HEK293 (cell line): ENCODE results near the gene COL7A1.
"Not testable (repeated sequence)": the region's sequence is repeated elsewhere in the genome, so short reads cannot be mapped to it uniquely, and the experiment has no call there.

ENCODE experiments used
- SETDB1 ChIP-seq: IDR thresholded peaks from one replicate; pipeline ENCODE4 v1.6.1; 2017; ENCODE audit warnings: mild to moderate bottlenecking, low read length, moderate library complexity, mixed read lengths; ENCODE audit not compliant: insufficient read length
- ZNF510 ChIP-seq: fragments of 450-650 bp; formaldehyde crosslinking; IDR thresholded peaks from 2 replicates; pipeline ENCODE4 v1.5.1; 2018; ENCODE audit warnings: mild to moderate bottlenecking, missing genetic modification characterization, missing biosample characterization; ENCODE audit not compliant: insufficient replicate concordance
- ZNF548 ChIP-seq: fragments of 450-650 bp; formaldehyde crosslinking; IDR thresholded peaks from 2 replicates; pipeline ENCODE4 v1.5.1; 2016; ENCODE audit warnings: missing biosample characterization, missing genetic modification characterization
- ZNF704 ChIP-seq: fragments of 450-650 bp; formaldehyde crosslinking; IDR thresholded peaks from 2 replicates; pipeline ENCODE4 v1.5.1; 2016; ENCODE audit warnings: missing biosample characterization, missing genetic modification characterization
- ZNF785 ChIP-seq: fragments of 450-650 bp; formaldehyde crosslinking; IDR thresholded peaks from 2 replicates; pipeline ENCODE4 v1.5.1; 2016; ENCODE audit warnings: missing biosample characterization, missing genetic modification characterization
- ZNF830 ChIP-seq: fragments of 450-650 bp; IDR thresholded peaks from 2 replicates; pipeline ENCODE4 v1.5.0; 2018; ENCODE audit warnings: missing biosample characterization, missing genetic modification characterization, low read depth, mild to moderate bottlenecking, moderate library complexity
- TF ChIP-seq, protein P1 (sequence below): fragments of 450-650 bp; formaldehyde crosslinking; IDR thresholded peaks from 2 replicates; pipeline ENCODE4 v1.5.1; 2016; ENCODE audit warnings: missing biosample characterization, missing genetic modification characterization
- TF ChIP-seq, protein P2 (sequence below): fragments of 450-650 bp; formaldehyde crosslinking; IDR thresholded peaks from 2 replicates; pipeline ENCODE4 v1.5.1; 2016; ENCODE audit warnings: missing biosample characterization, missing genetic modification characterization
- TF ChIP-seq, protein P3 (sequence below): fragments of 450-650 bp; formaldehyde crosslinking; conservative IDR thresholded peaks from 2 replicates; pipeline ENCODE4 v1.5.1; 2016; ENCODE audit warnings: low read depth, missing biosample characterization, missing genetic modification characterization
- TF ChIP-seq, protein P4 (sequence below): fragments of 450-650 bp; IDR thresholded peaks from 2 replicates; pipeline ENCODE4 v1.5.1; 2018; ENCODE audit warnings: missing biosample characterization, mild to moderate bottlenecking, missing genetic modification characterization

DNA sequence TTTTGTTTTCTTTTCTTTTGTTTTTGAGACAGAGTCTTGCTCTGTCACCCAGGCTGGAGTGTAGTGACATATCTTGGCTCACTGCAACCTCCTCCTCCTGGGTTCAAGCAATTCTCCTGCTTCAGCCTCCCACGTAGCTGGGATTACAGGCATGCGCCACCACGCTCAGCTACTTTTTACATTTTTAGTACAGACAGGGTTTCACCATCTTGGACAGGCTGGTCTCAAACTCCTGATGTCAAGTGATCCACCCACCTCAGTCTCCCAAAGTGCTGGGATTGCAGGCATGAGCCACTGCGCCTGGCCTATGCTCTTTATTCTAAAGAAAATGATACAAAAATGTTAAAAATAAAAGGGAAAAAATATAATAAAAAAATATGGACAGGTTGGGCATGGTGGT, 64.4 kb downstream of the COL7A1 start:
- TF ChIP-seq ZNF704; ZNF830 (tag by site-specific recombination); ZNF510; ZNF785 (tag by site-specific recombination); SETDB1; ZNF548 (tag by site-specific recombination): not testable (repeated sequence)
- TF ChIP-seq, protein P1, sequence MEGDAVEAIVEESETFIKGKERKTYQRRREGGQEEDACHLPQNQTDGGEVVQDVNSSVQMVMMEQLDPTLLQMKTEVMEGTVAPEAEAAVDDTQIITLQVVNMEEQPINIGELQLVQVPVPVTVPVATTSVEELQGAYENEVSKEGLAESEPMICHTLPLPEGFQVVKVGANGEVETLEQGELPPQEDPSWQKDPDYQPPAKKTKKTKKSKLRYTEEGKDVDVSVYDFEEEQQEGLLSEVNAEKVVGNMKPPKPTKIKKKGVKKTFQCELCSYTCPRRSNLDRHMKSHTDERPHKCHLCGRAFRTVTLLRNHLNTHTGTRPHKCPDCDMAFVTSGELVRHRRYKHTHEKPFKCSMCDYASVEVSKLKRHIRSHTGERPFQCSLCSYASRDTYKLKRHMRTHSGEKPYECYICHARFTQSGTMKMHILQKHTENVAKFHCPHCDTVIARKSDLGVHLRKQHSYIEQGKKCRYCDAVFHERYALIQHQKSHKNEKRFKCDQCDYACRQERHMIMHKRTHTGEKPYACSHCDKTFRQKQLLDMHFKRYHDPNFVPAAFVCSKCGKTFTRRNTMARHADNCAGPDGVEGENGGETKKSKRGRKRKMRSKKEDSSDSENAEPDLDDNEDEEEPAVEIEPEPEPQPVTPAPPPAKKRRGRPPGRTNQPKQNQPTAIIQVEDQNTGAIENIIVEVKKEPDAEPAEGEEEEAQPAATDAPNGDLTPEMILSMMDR, result not testable (repeated sequence)
- TF ChIP-seq, protein P2, sequence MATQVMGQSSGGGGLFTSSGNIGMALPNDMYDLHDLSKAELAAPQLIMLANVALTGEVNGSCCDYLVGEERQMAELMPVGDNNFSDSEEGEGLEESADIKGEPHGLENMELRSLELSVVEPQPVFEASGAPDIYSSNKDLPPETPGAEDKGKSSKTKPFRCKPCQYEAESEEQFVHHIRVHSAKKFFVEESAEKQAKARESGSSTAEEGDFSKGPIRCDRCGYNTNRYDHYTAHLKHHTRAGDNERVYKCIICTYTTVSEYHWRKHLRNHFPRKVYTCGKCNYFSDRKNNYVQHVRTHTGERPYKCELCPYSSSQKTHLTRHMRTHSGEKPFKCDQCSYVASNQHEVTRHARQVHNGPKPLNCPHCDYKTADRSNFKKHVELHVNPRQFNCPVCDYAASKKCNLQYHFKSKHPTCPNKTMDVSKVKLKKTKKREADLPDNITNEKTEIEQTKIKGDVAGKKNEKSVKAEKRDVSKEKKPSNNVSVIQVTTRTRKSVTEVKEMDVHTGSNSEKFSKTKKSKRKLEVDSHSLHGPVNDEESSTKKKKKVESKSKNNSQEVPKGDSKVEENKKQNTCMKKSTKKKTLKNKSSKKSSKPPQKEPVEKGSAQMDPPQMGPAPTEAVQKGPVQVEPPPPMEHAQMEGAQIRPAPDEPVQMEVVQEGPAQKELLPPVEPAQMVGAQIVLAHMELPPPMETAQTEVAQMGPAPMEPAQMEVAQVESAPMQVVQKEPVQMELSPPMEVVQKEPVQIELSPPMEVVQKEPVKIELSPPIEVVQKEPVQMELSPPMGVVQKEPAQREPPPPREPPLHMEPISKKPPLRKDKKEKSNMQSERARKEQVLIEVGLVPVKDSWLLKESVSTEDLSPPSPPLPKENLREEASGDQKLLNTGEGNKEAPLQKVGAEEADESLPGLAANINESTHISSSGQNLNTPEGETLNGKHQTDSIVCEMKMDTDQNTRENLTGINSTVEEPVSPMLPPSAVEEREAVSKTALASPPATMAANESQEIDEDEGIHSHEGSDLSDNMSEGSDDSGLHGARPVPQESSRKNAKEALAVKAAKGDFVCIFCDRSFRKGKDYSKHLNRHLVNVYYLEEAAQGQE (tag by site-specific recombination), result not testable (repeated sequence)
- TF ChIP-seq, protein P3, sequence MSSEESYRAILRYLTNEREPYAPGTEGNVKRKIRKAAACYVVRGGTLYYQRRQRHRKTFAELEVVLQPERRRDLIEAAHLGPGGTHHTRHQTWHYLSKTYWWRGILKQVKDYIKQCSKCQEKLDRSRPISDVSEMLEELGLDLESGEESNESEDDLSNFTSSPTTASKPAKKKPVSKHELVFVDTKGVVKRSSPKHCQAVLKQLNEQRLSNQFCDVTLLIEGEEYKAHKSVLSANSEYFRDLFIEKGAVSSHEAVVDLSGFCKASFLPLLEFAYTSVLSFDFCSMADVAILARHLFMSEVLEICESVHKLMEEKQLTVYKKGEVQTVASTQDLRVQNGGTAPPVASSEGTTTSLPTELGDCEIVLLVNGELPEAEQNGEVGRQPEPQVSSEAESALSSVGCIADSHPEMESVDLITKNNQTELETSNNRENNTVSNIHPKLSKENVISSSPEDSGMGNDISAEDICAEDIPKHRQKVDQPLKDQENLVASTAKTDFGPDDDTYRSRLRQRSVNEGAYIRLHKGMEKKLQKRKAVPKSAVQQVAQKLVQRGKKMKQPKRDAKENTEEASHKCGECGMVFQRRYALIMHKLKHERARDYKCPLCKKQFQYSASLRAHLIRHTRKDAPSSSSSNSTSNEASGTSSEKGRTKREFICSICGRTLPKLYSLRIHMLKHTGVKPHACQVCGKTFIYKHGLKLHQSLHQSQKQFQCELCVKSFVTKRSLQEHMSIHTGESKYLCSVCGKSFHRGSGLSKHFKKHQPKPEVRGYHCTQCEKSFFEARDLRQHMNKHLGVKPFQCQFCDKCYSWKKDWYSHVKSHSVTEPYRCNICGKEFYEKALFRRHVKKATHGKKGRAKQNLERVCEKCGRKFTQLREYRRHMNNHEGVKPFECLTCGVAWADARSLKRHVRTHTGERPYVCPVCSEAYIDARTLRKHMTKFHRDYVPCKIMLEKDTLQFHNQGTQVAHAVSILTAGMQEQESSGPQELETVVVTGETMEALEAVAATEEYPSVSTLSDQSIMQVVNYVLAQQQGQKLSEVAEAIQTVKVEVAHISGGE (tag by site-specific recombination), result not testable (repeated sequence)
- TF ChIP-seq, protein P4, sequence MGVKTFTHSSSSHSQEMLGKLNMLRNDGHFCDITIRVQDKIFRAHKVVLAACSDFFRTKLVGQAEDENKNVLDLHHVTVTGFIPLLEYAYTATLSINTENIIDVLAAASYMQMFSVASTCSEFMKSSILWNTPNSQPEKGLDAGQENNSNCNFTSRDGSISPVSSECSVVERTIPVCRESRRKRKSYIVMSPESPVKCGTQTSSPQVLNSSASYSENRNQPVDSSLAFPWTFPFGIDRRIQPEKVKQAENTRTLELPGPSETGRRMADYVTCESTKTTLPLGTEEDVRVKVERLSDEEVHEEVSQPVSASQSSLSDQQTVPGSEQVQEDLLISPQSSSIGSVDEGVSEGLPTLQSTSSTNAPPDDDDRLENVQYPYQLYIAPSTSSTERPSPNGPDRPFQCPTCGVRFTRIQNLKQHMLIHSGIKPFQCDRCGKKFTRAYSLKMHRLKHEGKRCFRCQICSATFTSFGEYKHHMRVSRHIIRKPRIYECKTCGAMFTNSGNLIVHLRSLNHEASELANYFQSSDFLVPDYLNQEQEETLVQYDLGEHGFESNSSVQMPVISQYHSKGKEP, result not testable (repeated sequence)
